Astrocyte of the cerebellum (primary cell): ENCODE results near the gene ANKAR.
"Not testable (repeated sequence)": the region's sequence is repeated elsewhere in the genome, so short reads cannot be mapped to it uniquely, and the experiment has no call there.

Experiments used
- DNase-seq: peaks from one replicate; pipeline ENCODE4 v3.0.0-alpha.2; 2011; ENCODE audit warnings: low read depth
- H3K4me3 ChIP-seq: 2 replicates; pipeline ENCODE4 v1.5.1; 2011; ENCODE audit warnings: mild to moderate bottlenecking, low read depth, low read length, moderate library complexity
- in situ Hi-C: cut with HindIII; loops from 2 replicates; pipeline ENCODE4 v1.10.0; 2017; ENCODE audit warnings: low sequenced_read_pairs
- TF ChIP-seq, protein P1 (sequence below): IDR thresholded peaks from 2 replicates; pipeline ENCODE4 v1.5.1; 2012; ENCODE audit warnings: low read length, low read depth, moderate library complexity, mild to moderate bottlenecking; ENCODE audit errors: missing control alignments

The ANKAR gene

DNA sequence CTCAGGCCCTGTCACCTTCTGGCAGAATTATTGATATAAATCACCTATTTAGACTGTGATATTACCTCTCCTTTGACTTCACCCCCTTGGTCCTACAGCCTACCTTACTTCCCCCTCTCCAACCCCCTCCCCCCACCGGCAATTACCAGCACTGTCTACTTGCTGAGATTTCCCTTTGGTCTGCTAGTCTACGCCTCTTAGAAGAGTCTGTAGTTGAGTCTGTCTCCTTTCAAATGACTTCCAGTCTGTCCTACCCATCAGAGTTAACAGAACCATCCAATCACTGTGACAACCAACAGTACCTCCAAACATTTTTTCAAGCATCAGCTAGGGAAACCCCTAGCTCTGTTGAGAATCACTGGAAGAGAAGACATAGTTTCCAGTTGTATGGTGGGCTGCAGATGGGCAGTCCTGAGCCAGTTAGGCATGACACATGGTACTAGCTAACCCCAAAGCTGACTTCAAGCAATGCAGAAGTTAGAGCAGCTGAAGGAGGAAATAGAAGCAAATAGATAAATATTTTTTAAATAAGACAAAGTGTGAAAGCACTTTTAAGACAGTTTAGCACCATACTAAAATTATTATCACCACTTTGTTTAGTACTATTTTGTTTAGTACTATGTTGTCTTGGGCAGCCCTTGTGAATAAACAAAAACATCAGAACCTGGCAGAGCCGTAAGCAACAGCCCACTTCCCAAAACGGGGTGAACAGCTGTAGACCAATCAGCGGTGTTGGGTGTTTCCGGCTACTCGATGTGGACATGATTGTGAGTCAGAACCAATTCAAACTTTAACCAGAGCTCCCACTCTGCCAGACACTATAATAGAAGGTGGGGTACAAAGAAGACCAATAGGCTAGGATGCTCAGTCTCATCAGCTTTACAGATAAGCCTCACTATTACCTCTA is 15.9 kb upstream of the ANKAR start:
- in situ Hi-C loops: no loop called here
- DNase-seq: no peak
- no peak overlapping the region for H3K4me3 ChIP-seq
- TF ChIP-seq, protein P1, sequence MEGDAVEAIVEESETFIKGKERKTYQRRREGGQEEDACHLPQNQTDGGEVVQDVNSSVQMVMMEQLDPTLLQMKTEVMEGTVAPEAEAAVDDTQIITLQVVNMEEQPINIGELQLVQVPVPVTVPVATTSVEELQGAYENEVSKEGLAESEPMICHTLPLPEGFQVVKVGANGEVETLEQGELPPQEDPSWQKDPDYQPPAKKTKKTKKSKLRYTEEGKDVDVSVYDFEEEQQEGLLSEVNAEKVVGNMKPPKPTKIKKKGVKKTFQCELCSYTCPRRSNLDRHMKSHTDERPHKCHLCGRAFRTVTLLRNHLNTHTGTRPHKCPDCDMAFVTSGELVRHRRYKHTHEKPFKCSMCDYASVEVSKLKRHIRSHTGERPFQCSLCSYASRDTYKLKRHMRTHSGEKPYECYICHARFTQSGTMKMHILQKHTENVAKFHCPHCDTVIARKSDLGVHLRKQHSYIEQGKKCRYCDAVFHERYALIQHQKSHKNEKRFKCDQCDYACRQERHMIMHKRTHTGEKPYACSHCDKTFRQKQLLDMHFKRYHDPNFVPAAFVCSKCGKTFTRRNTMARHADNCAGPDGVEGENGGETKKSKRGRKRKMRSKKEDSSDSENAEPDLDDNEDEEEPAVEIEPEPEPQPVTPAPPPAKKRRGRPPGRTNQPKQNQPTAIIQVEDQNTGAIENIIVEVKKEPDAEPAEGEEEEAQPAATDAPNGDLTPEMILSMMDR: no peak

DNA sequence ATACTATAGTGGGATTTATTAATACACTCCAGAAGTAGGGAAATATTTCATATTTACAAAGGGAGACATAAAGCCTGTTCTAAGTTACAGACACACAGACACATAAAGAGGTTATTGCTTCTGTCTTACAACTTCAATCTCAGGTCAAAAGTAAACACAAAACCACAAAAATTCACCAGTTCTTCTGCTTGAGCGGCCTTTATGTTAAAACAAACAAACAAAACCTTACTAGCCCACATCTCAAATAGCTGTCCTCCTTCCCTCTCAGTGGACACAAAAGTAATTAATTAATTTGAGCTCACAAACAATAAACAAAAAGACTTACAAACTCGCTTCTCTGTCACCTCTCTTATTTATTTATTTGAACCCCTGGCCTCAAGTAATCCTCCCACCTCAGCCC is 14.7 kb upstream of the ANKAR start:
- TF ChIP-seq, protein P1: no peak
- in situ Hi-C loops: no loop called here
- DNase-seq: no peak
- H3K4me3 ChIP-seq: no peak overlapping the region

DNA sequence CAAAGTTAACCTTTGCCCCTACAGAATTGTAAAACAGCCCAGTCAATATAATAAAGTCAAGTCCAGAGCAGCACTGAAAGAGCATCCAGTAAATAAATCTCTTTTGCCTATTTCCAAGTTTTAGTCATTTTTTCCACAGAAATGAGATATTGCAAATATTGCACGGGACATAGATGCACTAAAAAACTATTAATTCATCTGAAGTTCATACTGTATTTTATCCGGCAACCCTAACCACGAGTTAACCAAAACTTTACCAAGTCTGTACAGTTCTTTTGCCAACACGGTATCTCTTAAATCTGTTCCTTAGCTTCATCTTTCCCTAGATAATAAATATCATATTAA is 13.7 kb upstream of the ANKAR start:
- no peak for DNase-seq
- H3K4me3 ChIP-seq: no peak overlapping the region
- in situ Hi-C loops: no loop called here
- TF ChIP-seq, protein P1: no peak

DNA sequence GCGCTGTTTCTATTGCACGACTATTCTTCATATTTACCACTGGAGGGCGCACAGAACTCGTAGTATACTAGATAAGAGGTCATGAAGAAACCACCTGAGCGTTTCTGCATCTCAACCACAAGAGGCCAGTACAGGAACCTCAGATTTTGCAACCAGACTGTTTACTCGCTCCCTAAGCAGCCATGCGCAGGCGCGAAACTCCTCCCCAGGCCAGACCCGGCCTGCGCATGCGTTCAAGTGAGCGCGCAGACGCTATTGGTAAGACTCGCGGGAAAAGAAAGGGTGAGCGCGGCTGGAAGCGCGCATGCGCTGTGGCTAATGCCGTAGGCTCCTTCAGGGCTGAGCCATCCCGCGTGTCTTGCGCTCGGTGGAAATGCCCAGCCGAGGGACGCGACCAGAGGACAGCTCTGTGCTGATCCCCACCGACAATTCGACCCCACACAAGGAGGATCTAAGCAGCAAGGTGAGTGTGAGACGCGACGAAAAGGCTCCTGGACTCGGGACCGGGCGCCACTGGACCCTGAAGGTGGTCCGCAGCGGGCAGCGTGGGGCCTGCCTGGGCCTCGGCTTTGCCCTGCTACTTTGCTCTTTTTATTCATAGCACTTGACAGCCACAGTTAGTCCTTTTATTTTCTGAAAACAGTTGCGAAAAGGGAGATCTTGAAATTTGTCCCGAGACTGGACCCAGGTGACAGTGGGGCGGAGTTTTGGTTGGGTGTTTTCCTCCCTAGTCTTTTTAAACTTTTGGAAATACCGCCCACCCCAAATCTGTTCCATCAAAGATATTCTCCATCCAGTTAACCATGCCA is 13.1 kb upstream of the ANKAR start, which contains the start of gene ASNSD1:
Gene ASNSD1, plus strand, starts transcription at position 312 of the 809 bp plus-strand sequence. CDS start 4,674 bp downstream, outside the sequence.
- TF ChIP-seq, protein P1: peak; percentile 92
- in situ Hi-C loops: no loop called here
- peak; percentile 99 for DNase-seq
- H3K4me3 ChIP-seq: peak within 1 kb of the TSS; percentile 84

DNA sequence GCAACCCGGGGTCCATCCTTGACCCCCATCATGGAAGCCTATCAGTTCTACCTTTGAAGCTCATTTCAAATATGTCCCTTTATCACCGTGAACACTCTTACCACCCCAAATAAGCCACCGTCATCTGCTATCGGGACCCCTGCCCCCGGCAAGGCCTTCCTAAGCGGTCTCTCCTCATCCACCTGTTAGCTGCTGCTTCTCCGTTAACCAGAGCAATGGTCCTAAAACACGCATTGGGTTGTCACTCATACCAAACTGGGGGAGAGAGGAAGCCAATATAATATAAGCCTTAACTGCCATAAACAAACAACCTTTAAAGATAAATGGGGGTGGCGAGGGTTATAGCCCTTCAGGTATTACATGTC is 12.5 kb upstream of the ANKAR start:
- TF ChIP-seq, protein P1: no peak
- in situ Hi-C loops: no loop called here
- H3K4me3 ChIP-seq: peak overlapping the region; percentile 84
- no peak for DNase-seq

DNA sequence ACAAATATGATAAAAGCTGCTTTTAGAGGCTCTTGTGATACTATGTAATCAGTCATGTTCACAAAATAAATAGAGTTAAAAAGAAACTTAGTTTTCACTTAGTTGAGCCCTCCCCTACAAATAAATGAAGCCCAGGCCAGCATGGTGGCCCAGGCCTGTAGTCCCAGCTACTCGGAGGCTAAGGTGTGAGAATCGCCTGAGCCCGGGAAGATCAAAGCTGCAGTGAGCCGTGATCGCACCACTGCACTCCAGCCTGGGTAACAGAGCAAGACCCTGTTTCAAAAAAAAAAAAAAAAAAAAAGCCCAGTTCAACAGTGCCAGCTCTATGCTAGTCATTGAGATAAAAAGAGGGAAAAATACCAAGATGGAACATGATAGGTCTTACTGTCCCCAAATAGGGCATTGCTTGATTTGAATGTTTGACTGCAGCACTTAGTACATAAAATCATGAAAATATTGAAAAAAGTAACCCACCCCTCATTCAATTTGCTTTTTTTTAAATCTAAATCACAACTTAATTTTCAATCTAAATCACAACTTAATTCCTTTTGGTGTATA is 11.7 kb upstream of the ANKAR start:
- H3K4me3 ChIP-seq: peak overlapping the region; percentile 84
- DNase-seq: no peak
- in situ Hi-C loops: no loop called here
- TF ChIP-seq, protein P1: no peak

DNA sequence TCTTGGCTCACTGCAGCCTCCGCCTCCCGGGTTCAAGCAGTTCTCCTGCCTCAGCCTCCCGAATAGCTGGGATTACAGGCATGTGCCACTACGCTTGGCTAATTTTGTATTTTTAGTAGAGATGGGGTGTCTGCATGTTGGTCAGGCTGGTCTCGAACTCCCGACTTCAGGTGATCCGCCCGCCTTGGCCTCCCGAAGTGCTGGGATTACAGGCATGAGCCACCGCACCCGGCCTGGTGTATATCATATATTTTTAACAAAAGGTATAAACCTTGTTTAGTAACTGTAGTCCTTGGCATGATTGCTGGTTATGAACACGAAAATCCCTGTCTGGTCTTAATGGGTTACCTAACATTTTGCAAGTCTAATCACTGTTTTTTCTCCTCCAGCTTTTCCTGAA is 11.2 kb upstream of the ANKAR start:
- in situ Hi-C loops, DNase-seq, H3K4me3 ChIP-seq: not testable (repeated sequence)
